ENCODE results near the gene QSOX2.
A peak's percentile ranks its signal among the peaks of the same experiment; 100 is the strongest.

The QSOX2 gene, protein sequence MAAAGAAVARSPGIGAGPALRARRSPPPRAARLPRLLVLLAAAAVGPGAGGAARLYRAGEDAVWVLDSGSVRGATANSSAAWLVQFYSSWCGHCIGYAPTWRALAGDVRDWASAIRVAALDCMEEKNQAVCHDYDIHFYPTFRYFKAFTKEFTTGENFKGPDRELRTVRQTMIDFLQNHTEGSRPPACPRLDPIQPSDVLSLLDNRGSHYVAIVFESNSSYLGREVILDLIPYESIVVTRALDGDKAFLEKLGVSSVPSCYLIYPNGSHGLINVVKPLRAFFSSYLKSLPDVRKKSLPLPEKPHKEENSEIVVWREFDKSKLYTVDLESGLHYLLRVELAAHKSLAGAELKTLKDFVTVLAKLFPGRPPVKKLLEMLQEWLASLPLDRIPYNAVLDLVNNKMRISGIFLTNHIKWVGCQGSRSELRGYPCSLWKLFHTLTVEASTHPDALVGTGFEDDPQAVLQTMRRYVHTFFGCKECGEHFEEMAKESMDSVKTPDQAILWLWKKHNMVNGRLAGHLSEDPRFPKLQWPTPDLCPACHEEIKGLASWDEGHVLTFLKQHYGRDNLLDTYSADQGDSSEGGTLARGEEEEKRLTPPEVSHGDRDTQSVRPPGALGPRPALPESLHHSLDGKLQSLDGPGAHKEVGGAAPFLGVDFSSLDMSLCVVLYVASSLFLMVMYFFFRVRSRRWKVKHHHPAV

DNA sequence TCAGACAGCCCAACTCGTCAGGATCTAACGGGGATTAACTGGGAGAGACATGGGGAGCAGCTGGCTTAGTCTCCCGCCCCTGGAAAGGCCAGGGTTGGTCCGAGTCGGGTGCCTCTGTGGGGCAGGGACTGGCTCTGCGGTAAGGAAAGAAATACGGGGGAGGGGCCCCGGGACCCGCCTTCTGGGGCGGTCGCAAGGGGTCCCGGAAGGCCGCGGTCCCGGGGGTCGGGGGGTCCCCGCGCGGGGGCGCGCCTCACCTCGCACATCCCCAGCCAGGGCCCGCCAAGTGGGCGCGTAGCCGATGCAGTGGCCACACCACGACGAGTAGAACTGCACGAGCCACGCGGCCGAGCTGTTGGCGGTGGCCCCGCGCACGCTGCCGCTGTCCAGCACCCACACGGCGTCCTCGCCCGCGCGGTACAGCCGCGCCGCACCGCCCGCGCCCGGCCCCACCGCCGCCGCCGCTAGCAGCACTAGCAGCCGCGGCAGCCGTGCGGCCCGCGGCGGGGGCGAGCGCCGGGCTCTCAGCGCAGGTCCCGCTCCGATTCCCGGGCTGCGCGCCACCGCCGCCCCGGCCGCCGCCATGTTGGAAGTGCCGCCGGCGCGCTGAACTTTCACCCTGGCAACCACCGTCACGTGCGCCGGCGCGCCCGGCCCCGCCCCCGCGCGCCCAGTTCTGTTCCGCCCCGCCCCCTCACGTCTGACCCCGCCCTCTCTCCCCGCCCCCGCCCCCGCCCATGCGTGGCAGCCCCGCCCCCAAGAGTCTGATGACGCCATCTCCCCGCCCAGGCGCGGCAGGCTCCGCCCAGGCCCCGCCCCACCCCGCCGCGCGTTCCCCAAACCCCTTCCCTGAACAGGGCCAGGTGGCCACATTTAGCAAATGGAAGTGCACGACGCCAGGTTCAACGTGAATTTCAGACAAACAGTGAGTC, at the start of gene QSOX2:
Gene QSOX2 (minus strand): TSS at position 594 of the 932 bp plus-strand sequence. CDS start 9 bp downstream, at position 585.
- DNase-seq (ENCODE audit: low read depth), result peak; percentile 79

DNA sequence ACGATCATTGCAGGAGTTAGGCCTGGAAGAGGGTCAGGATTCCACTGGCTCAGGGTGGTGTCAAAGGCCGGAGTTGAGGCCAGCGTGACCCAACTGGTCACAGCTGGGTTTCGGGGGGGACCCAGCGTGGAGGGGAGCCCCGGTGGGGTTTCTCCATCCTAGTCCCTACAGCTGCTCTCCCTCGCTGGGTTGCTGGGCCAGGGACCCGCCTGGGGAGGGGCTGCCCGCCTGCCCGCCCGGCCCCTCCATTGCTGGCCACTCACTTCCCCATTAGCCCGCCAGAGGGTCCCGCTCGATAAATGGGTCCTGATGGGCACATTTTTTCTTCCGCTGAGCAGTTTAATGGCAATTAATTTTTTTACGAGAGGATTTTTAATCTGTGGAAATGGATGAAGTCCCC, 49.4 kb upstream of the QSOX2 start:
- DNase-seq (ENCODE audit: low read depth), result no peak

DNA sequence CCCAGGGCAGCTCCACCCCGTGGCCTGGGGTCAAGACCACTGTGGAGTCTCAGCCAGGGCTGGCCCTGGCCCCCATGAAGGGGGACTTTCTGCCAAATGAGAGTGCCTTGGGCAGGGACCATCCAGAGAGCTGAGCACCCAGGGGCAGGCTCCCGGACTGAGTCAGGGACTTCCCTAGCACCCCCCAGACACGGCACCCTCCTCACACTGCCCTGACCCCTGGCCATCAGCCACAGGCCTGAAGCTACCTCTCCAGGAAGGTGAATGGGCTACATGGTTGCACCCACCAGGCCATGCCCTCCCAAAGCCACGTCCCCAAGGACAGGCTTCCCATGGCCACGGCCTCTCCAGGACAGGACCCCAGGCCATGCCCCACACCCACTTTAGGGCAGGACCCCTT, 48.8 kb upstream of the QSOX2 start:
- no peak for DNase-seq (ENCODE audit: low read depth)

DNA sequence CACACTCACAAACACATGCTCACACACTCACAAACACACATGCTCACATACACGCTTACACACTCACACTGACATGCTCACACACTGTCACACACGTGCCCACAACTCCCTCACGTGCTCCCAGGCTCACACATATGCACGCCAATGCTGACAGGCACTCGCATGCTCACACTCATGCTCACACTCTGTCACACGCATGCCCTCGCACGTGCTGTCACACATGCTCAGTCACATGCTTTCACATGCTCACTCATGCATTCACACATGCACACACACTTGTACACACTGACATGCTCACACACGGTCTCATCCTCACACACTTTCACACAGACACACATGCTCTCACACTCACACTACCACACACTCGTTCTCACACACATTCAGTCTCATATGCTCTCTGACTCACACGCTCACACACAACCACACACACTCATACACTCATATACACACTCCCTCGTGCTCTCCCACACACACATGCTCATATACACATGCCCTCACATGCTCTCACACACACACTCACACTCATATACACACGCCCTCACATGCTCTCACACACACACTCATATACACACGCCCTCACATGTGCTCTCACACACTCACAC, 48.0 kb upstream of the QSOX2 start:
- no peak for DNase-seq (ENCODE audit: low read depth)

DNA sequence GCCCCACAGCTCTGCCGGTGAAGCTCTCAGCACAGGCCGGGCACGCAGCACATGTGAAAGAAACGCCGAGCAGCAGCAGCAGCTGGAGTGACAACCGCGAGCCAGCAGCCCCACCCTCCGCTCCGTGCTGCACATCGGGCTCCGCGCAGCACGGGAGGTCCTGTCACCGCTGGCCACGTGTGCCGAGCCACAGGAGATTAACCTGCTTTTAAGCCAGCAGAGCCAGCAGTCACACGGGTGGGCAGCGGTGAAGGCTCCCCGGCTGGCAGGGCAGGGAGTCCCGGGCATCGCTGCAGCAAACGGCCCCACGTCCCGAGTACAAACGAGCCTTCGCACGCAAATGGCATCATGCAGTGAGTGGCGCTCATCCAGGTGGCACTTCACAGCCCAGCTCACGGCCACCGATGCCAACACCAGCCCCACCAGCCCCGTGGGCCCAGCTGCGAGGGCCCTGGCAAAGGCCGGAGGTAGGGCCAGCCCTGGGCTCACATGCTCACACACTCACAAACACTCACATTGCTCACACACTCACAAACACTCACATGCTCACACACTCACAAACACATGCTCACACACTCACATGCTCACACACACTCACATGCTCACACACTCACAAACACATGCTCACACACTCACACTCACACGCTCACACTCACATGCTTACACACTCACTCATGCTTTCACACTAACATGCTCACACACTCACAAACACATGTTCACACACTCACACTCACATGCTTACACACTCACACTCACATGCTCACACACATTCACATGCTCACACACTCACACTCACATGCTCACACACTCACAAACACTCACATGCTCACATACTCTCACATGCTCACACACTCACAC, 47.2 kb upstream of the QSOX2 start:
- no peak for DNase-seq (ENCODE audit: low read depth)

DNA sequence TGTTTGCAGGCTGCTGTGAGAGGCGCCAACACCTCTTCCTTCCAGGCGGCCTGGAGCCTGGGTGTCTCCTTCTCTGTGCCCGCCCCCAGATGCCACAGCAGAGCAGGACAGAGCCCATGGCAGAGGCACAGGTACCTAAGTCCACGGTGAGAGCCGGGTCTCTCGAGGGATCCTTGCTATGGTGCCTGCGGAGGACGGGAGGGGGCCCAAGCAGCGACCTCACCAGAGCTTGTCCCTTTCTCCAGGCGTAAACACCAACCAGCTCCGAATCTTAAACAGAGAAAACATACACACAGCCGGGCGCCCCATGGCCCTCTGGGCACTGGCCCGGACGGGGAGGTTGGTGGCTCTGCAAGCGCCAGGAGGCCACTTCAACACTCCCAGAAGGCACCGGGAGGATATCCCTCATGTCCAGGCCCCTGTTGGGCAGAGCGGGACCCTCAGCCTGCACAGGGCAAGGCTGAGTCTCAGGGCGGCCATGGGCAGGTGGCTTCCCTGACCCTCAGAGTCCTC, 46.5 kb upstream of the QSOX2 start:
- no peak for DNase-seq (ENCODE audit: low read depth)

DNA sequence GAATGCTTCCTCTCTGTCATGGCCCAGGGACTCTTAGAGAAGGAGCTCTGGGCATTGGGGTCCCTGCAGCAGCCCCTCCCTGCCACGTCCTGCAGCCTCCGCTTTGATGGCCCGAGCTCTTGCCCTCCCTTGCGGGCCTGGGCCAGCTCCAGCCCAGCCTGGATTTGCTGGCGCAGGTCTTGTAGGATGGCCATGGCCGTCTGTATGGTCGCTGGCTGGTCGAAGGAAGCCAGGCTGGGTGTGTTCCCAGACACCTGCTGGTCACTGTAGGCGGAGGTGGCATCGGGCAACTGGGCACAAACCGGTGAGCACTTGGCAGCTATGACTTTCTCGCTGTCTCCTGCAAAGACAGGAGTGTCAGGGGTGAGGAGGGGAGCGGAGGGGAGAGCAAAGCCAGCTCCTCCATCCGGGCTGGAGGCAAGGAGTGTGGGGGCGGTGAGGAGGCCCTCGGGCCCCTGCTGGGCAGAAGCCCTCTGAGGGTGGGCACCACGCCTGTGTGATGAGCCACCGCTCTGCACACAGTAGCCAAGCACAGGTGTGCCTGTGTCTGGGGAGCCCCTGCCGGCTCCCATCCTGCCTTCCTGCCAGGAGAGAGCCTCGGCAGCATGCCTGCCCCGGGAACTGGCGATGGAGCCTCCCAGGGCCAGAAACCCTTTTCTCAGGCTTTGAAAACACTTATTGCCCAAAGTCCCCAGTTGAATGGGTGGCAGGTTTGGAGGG, 45.9 kb upstream of the QSOX2 start:
- no peak for DNase-seq (ENCODE audit: low read depth)

DNA sequence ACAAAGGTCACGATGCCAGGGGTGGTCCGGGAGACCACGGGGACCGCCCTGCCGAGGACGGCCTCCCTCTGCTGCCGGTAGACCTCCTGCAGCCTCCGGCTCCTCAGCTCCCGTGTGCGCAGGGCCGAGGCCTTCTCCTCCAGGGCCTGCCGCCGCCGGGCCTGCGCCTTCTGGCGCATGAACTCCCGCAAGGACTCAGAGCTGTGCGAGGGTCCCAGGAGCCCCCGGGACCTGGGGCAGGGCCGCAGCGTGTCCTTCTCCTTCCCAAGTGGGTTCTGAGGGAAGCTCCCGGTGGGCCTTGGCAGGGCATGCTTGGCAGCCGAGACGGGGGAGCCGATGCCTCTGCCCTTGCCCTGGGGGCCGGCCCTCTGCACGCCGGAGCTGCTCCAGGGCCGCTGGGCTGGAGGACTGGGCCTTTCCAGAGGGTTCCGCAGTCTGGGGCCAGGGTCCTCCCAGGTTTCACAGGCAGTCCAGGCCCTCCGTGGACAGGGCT, 44.9 kb upstream of the QSOX2 start:
- DNase-seq (ENCODE audit: low read depth), result no peak

DNA sequence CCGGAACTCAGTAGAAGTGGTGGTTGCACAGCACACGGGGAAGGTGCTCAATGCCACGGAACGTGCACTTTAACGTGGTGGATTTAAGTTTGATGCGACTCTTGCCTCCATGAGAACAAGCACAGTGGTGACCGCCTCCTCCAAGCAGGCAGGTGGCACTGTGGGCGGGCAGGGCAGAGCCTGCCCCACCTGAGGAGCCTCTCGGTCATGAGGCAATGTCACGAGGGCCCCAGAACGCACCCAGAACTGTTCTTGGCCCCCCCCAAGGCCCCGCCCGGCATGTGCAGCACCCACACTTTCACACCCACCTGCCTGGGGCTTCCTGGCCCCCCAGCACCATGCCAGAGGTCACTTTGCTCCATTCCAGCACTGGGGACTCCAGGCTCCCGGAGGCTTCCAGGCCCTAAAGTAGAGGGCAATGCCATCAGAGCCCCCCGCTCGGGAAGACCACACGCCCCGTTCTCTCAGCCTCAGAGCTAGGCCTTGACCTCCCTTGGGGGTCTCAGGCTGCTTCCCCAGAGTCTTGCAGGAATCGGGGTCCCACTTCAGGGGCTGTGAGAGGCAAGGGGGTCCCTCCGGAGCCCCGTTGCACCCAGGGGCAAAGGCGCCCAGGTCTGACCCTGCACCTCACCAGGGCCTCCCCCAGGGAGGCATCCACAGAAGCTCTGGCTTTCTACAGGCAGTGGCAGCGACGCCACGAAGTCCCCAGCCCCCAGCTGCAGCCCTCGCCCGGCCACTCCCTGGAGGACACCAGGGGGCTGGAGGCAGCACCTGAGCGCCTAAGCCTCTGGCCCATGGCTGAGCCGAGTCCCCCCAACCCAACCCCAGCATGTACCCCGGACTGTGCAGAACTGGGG, 44.3 kb upstream of the QSOX2 start:
- DNase-seq (ENCODE audit: low read depth), result no peak

DNA sequence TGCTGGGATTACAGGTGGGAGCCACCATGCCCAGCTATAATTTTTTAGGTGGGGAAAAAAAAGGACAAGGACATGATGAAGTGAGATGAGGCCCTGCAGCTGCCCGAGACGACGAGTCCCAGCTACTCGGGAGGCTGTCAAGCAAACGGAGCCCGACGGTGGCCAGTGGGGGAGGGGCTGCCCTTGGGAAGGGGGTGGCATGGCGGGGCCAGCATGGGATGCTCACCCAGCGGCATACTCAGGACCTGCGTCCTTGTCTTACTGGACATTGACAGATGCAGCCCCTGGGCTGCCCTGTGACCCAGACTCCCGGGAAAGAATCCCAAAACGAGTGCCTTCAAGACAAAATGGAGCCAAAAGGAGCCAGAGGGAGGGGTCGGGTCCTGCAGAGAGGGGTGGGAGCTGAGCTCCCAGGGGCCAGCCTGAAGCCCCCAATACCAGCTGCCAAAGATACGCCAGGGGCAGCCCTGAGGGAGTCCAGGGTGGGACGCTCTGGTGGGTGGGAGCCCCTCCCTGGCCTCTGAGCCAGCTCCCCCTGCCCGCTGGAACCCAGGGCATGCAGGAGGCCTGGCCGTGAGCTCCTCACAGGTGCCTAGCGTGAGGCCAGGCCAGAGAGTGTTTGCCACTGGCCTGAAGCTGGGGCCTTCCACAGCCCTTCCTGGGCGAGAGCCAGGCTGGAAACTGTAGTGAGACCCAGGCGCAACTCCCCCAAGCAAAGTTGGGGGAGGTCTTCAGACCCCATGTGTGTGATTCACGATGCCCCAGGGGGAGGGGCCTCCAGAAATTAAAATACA, 42.5 kb upstream of the QSOX2 start:
- DNase-seq (ENCODE audit: low read depth), result no peak

DNA sequence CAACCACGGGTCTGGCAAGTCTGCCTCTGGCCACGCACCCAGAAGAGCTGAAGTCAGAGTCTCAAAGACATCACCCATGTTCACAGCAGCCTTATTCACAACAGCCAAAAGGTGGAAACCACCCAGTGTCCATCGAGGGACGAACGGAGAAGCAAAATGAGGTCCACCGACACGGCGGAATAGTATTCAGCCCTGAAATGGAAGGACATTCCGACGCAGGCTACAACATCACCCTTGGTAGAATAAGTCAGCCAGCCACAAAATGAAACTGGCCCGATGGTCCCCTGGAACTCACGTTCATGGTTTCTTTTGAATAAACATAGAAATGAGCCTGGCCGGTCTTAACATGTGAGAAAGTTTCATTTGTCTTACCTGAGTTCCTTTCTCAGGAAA, 41.4 kb upstream of the QSOX2 start:
- DNase-seq (ENCODE audit: low read depth), result no peak

DNA sequence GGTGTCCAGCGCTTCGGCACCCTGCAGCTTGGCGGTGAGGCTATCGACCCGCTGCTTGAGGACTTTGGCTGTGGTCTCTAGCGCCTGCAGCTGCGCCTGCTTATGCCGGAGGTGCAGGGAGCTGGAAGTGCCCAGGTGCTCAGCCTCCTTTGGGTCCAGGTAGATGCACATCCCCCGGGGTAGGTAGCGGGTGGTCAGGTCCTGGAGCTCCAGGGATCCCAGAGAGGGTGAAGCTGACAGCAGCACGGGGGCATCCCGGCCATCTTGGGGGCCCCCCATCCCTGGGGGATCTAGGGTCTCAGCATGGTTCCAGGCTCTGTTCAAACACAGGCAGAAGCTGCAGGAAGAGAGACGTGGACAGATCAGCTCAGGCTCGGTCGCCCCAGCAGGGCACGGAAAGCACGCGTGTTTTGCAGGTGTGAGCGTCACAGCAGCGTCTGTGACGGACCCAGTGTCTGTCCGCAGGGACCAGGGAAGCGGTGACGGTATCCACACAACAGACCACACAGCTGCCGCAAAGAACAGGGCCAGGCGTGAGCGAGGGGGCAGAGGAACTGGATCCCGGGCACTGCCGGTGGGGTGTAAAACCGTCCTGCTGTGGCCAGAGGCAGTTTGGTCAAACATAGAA, 40.9 kb upstream of the QSOX2 start:
- DNase-seq (ENCODE audit: low read depth), result no peak

DNA sequence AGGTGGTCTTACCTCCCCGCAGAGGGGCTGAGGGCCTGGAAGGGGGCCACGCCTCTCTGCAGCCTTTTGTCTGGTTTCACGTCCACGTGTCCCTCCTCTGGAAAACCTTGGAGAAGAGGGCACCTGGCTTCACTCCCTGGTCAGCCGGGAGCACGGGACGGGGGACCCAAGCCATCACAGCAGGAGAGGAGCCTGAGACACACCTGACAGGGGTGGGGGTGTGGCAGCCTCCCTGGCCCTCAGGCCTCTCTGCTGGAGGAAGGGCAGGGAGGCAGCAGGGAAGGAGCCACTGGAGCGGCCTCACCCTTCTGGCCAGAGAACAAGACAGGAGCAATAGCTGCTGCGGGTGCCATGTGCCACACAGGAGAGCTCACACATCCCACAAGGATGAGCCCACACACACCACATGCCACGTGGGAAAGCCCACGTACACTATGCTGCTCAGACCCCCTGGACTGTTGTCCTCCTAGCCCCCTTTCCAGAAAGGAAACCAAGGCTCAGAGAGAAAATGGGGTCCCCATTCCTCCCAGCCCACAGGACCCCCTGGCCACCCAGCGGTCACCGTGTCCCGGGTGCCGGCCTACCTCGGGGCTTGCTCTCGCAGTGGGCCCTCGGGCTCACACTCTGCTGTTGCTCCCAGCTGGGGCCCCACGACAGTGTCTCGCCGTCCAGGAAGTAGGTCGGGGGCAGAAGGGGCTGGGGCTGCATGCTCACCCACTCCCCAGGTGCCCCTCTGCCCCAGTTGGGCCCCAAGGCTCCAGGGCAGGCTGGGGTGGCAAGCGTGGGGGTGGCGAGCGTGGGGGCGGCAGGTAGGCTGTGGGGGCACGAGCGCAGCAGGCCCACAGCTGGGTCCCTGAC, 40.1 kb upstream of the QSOX2 start:
- DNase-seq (ENCODE audit: low read depth), result no peak

DNA sequence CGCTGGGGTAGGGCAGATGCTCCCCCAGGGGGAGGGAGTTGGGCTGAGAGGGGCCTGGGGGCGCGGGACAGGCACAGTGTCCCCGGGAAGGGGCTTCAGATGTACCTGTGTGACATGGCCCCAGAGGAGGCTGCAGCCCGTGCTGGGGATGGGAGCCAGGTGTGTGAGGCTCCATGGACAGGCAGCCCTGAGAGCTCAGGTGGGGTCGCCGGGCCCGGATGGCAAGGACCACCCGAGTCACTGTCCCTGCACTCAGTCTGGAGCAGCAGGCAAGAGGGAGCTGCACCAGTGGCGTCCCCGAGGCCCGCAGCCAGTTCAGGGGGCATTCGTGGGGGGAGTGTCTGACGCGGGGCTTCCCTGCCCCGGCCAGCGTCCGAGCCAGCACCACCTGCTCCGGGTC, 39.3 kb upstream of the QSOX2 start:
- no peak for DNase-seq (ENCODE audit: low read depth)

DNA sequence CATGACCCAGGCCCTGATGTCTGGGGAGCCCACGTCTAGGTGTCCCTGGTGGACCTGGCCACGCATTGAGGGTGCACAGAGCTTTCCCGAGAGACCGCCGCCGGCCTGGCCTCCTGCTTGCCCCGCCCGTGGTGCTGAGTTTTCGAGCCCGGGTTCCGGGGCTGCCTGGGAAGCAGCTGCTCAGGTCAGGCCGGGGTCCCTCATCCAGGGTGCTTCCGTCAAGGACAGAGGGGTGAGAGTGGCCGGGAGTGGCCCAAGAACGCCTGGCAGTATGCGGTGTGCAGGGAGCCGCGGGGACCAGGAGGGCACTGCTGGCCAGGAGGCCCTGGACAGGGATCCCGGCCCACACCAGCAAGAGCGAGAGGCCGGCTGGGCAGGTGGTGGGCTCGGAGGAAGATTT, 38.7 kb upstream of the QSOX2 start:
- no peak for DNase-seq (ENCODE audit: low read depth)

DNA sequence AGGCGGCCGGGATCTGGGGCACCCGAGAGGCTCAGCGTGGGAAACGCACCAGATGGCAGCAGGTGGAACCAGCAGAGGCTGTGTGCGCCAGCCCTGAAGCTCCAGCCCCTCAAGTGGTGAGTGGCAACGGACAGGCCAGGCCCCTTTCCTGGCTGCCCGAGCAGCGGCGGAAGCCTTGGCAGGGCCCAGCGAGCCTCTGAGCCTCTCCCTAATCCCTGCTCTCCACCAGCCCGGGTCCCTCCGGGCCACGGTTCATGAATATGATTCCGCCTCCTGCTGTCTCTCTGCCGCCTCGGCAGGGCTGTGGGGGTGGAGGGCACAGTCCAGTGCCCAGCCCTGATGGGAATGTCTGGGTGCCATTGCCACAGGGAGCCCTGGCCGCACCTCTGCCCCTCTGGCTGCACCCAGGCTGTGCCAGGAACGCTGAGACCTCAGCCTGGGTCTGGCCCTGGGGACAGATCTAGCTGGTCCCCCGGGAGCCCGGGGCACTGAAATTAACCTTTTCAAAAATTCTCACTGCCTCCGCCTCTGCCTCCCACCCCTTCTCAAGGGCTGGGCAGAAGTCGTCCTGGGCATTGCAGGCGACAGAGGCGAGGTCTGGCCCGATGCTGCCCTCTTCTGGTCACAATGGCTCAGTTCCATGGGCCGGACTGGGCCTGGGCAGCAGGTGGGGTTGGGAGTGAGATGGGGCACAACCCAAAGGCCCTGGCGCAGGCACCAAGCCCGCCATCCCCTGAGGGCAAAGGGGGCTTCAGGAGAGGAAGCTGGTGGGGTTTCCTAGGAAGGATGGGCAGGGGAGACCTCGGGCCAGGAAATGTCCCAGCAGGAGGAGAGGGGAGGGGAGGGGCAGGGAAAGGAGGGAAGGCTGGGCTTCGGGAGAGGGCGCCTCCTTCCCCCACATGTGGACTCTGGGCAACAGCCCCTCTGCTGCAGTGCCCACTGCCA, 38.0 kb upstream of the QSOX2 start:
- DNase-seq (ENCODE audit: low read depth), result peak; percentile 67

Data from ELR (cell line).